AG09309 (cell line): ENCODE results near the gene CARS1.

Experiments used
- DNase-seq: peaks from one replicate; pipeline ENCODE4 v3.0.0-alpha.2; 2010; ENCODE audit warnings: low read depth
- H3K4me3 ChIP-seq: 2 replicates; pipeline ENCODE4 v1.5.1; 2011; ENCODE audit warnings: mild to moderate bottlenecking, low read depth, low read length, moderate library complexity; ENCODE audit not compliant: control insufficient read depth
- TF ChIP-seq, protein P1 (sequence below): IDR thresholded peaks from 2 replicates; pipeline ENCODE4 v1.5.1; 2011; ENCODE audit warnings: mild to moderate bottlenecking, low read depth, low read length, inconsistent platforms; ENCODE audit not compliant: insufficient read depth, control insufficient read depth; ENCODE audit errors: missing control alignments

CARS1 gene

DNA sequence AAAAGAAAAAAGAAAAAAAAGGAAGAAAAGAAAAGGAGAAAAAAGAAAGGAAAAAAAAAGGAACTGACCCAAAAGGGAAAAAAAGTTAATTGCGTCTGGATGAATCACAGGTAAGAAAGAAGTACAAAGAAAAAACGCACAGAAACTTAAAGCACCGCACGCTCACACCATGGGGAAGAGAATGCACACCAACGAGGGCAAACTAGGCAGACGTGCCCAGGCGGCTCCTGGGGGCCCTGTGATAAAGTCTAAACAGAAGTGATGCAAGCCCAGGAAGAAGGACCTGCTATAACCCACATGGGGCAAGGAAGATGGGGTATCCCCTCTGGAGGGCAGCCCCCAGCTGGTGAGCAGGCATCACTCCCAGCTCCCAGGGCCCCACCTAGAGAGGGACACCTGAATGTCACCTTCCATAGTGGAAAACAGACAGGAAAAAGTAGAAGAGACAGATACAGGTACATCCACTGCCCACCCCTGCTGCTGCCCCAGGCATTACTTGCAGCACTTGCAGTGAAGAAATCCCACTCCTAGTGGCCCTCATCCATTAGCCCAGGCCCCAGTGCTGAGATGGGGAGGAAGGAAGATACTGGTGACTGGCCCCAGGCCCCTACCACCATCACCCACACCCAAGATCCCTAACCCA lies 94.0 kb downstream of the CARS1 start:
- H3K4me3 ChIP-seq = no peak overlapping the region

GRCh38 chr11:2961080-2961479 lies 96.1 kb downstream of the CARS1 start:
- H3K4me3 ChIP-seq = no peak overlapping the region
- TF ChIP-seq, protein P1, sequence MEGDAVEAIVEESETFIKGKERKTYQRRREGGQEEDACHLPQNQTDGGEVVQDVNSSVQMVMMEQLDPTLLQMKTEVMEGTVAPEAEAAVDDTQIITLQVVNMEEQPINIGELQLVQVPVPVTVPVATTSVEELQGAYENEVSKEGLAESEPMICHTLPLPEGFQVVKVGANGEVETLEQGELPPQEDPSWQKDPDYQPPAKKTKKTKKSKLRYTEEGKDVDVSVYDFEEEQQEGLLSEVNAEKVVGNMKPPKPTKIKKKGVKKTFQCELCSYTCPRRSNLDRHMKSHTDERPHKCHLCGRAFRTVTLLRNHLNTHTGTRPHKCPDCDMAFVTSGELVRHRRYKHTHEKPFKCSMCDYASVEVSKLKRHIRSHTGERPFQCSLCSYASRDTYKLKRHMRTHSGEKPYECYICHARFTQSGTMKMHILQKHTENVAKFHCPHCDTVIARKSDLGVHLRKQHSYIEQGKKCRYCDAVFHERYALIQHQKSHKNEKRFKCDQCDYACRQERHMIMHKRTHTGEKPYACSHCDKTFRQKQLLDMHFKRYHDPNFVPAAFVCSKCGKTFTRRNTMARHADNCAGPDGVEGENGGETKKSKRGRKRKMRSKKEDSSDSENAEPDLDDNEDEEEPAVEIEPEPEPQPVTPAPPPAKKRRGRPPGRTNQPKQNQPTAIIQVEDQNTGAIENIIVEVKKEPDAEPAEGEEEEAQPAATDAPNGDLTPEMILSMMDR = no peak
- DNase-seq = no peak

More for the DNA sequence above, 94.0 kb downstream of the CARS1 start:
- TF ChIP-seq, protein P1 = no peak
- DNase-seq = no peak

DNA sequence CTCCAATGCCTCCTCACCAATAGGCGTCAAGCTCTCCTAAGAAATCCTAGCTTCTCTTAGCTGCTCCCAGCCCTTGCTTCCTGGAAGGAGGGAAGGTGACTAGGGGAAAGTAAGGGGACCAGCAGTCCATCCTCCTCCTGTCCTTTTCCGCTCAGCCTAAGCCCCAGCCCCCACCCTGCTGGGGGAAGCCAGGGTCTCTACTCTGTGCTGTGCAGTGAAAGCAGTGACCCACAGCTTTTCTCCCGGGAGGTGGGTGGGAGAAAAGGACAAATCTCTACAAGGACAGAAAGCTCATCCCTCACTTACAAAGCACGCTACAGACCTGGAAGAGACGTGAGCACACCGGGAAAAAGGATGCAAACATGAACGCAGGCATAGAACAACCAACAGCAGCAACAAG lies 97.1 kb downstream of the CARS1 start:
- no peak for DNase-seq
- TF ChIP-seq, protein P1 = no peak
- no peak overlapping the region for H3K4me3 ChIP-seq

GRCh38 chr11:2958251-2958650 lies 99.0 kb downstream of the CARS1 start:
- TF ChIP-seq, protein P1 = no peak
- no peak for DNase-seq
- no peak overlapping the region for H3K4me3 ChIP-seq

- DNase-seq = no peak
- TF ChIP-seq, protein P1 = no peak
- no peak overlapping the region for H3K4me3 ChIP-seq
Measured at GRCh38 chr11:2955906-2956476, 101.2 kb downstream of the CARS1 start.

DNA sequence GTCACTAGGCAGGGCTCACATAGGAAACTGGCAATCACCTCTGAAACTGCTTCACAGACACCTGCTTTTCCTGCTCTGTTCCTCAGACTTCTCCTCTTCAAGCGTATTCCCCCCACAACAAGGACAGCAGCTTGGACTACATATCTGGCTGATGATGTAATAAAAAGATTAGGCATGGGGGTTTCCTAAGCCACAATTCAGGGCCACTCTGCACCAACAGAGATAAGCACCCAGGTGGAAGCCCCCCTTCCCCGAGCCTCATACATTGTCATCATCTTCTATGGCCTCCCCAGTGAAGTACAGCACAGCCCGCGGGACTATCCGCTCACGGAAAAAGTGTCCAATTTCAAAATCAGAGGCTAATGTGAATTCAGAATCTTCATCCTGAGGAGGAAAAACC lies 103.0 kb downstream of the CARS1 start:
- TF ChIP-seq, protein P1 = no peak
- no peak overlapping the region for H3K4me3 ChIP-seq
- no peak for DNase-seq
